Spinal cord (tissue), 10 donors: ENCODE measurements around the gene FGFR3. TPM values are rescaled to one million over a fixed set of nuclear protein-coding genes. Genes with fewer than 3 reads are reported as not detected.

Source experiments
- DNase-seq, 6 donors: peaks; one replicate each; pipeline versions ENCODE4 v3.0.0 to v3.0.0-alpha.2; 2013 to 2015; ENCODE audit warnings: low spot score in 6 of 6, low read depth in 4 of 6
- H3K27ac ChIP-seq: one replicate; pipeline ENCODE4 v1.5.1; 2013; ENCODE audit warnings: low read depth, low read length, control low read depth
- H3K27me3 ChIP-seq: one replicate; pipeline ENCODE4 v1.6.1; 2013; ENCODE audit warnings: low read length; ENCODE audit not compliant: control insufficient read depth, insufficient read depth
- H3K36me3 ChIP-seq: one replicate; pipeline ENCODE4 v1.6.1; 2013; ENCODE audit warnings: low read length; ENCODE audit not compliant: control insufficient read depth, insufficient read depth
- H3K4me1 ChIP-seq: one replicate; pipeline ENCODE4 v1.6.1; 2013; ENCODE audit warnings: low read length; ENCODE audit not compliant: control insufficient read depth, insufficient read depth
- H3K4me3 ChIP-seq: one replicate; pipeline ENCODE4 v1.5.1; 2013; ENCODE audit warnings: low read depth, low read length, control low read depth
- H3K9me3 ChIP-seq: one replicate; pipeline ENCODE4 v1.6.1; 2013; ENCODE audit warnings: low read length; ENCODE audit not compliant: control insufficient read depth, insufficient read depth
- WGBS: methylation state at CpG from one replicate; pipeline ENCODE4 v1.1.5; 2013; ENCODE audit warnings: missing lambda C conversion rate; ENCODE audit not compliant: insufficient coverage; 5-methylcytosine and 5-hydroxymethylcytosine counted together
- polyA plus RNA-seq, 2 donors: library from polyadenylated mRNA; unstranded; fragments of 120-200 nt; gene quantifications; one replicate each; pipeline ENCODE4 v1.2.1, GENCODE V29; 2013; ENCODE audit not compliant: insufficient read length in 2 of 2
- total RNA-seq, 2 donors: library from RNA; depleted of rRNA in 1 of 2; stranded (reverse); fragments of 120-200 nt in 1 of 2; fragments of >200 nt in 1 of 2; gene quantifications; one replicate each; pipeline versions ENCODE4 v1.2.3 to v1.2.4, GENCODE V29; 2013 to 2014
- donor health status: healthy.

The FGFR3 gene
- total and polyA plus RNA-seq, 4 donors: 36.2 to 216 (median 122) TPM

DNA sequence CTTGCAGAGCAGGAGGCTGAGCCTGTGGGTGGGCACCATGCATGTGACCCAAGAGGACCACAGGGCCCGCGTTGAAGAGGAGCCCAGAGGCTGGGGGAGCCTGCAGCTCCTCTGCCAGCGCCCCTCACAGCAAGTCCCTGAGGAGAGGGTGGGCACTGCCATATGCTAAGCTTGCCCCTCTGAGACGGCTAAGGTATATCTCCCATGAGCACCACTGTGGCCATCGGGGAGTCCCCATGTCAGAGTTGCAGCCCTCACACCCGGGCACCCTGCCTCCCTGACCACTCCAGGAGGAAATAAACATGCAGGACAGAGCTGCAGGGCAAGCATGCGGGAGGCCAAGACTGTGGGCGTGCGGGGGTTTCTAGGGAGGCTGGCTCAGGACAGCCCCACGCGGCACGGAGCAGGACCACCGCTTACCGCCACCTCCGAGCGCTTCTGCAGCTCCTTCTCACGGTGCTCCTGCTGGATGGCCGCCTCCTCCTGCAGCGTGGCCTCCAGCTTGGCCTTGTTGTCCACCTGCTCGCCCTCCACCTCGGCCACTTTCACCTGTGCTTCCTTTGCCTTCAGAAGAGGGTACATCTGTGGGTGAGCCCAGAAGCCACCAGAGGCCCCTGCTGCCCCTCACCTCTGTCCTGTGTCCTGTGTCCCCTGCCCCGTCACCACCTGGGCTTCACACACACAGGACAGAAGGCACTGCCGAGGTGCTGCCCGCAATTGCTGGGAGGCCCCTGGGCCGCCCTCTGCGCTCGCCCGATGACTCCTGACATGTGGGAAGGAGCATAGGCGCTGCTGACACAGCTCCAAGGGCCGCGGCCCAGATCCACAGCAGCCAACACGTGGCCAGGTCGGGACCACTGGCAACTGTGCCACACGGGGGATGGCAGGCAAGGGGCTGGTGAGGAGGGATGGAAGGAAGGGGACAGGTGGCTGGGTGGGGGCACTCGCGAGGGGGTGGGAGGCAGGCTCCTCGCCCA lies 29.8 kb downstream of the FGFR3 start:
- H3K4me1 ChIP-seq: no peaks in the 10 kb centered on the region
- H3K4me3 ChIP-seq: no peak overlapping the region
- H3K27me3 ChIP-seq: no peaks in the 10 kb centered on the region
- H3K9me3 ChIP-seq: no peaks in the 10 kb centered on the region
- no peak overlapping the region for H3K27ac ChIP-seq
- WGBS: 94% methylated on average over 32 of the region's 37 CpGs
- H3K36me3 ChIP-seq: peaks cover 82% of the 10 kb centered on the region
- DNase-seq: no peak

DNA sequence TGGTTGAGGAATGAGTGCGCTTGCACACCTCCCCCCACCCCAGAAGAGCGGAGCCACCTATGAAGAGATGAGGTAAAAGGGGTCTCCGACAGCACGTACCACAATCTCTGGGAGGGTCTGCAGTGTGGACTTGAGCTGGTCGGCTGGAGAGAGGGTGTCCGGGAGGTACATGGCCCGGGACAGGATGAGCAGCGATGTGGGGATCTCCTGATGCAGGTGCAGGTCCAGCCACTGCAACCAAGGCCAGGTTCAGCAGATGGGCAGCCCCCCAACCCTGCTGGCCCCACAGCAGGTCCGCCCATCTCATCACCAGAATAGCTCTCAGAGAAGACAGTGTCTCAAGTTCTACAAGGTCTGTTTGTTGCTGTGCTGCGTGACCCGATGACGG lies 30.4 kb downstream of the FGFR3 start:
- H3K9me3 ChIP-seq: no peaks in the 10 kb centered on the region
- DNase-seq: no peak
- no peaks in the 10 kb centered on the region for H3K27me3 ChIP-seq
- no peaks in the 10 kb centered on the region for H3K4me1 ChIP-seq
- WGBS: 94% methylated on average over 10 of the region's 12 CpGs
- no peak overlapping the region for H3K27ac ChIP-seq
- peaks cover 76% of the 10 kb centered on the region for H3K36me3 ChIP-seq
- no peak overlapping the region for H3K4me3 ChIP-seq

DNA sequence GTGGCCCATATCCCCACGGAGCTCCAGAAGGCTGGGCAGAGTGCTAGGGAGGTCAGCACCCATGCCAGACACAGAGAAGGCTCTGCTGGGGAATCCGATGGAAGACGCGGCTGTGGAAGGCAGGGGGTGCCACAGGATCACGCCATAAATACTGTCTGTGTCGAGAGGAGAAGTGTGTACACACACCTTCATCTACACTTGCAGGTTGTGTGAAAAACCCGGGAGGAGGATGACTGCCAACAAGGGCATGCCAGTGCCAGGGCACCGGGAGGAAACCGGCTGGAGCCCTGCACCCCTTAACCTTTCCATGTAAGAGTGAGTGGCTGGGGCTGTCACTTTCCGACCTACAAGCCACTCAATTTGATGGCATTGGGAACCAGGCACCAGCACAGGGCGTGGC lies 31.7 kb downstream of the FGFR3 start:
- no peaks in the 10 kb centered on the region for H3K9me3 ChIP-seq
- H3K36me3 ChIP-seq: peaks cover 71% of the 10 kb centered on the region
- WGBS: 87% methylated on average over 6 of the region's 11 CpGs

DNA sequence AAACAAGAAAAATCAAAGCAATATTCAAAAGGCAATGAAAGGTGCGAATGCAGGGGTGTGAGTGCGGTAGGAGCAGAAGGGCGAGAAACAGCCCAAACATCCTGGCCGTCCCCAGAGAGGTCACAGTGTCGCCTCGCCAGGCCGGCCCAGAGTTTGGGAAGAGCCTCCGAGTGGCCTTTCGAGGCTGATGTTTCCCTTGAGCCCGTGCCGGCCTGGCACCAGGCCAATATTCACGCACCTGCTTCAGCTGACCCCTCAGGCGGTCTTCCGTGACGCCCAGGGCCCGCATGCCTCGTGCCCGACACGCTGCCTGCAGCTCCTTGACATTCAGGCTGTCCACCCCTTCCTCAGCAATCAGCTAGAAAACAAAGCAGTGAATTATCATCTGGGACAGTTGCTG lies 32.2 kb downstream of the FGFR3 start:
- H3K27ac ChIP-seq: no peak overlapping the region
- WGBS: 74% methylated on average over 16 of the region's 19 CpGs
- no peaks in the 10 kb centered on the region for H3K4me1 ChIP-seq
- no peaks in the 10 kb centered on the region for H3K27me3 ChIP-seq
- peaks cover 67% of the 10 kb centered on the region for H3K36me3 ChIP-seq
- H3K9me3 ChIP-seq: no peaks in the 10 kb centered on the region
- H3K4me3 ChIP-seq: no peak overlapping the region
- DNase-seq: no peak

More for the DNA sequence above, 31.7 kb downstream of the FGFR3 start:
- no peak overlapping the region for H3K4me3 ChIP-seq
- H3K27ac ChIP-seq: no peak overlapping the region
- no peaks in the 10 kb centered on the region for H3K27me3 ChIP-seq
- no peak for DNase-seq
- H3K4me1 ChIP-seq: no peaks in the 10 kb centered on the region

DNA sequence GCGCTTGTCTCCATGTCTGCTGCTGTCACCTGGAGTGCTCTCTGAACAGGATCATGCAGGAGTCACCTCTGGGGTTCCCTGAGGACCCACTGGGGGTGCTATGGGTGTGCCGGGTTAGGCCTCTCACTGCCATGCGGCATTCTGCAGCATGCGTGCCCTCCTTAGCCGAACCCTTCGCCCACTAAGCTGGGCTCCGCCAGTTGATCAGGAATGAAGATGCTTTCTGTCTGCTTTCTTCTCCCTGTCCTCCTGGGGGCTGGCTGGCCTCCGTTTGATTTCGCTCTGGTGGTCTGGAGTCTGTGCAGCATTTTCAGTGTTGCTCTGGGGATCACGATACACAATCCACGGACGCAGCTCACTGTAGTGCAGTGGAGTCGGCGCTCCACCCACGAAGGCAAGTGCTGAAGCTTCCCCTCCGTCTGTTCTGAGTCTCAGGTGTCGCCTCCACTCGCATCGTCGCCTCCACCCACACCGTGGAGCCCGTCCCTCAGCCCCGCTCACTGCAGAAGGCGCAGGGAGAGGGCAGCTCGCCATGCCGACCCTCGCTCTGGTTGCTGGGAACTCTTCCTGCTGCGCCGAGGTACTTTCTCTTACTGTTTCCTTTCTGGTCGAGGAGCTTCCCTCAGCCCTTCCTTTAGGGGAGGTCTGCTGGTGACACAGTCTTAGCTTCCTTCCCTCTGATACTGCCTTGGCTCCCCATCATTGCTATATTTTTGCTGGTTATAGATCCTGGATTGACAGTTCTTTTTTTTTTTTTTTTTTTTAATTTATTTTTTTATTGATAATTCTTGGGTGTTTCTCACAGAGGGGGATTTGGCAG lies 33.6 kb downstream of the FGFR3 start:
- Histone ChIP-seq H3K27ac (no peak overlapping the region), H3K4me1 (no peaks in the 10 kb centered on the region), H3K9me3 (no peaks in the 10 kb centered on the region), H3K36me3 (peaks cover 71% of the 10 kb centered on the region), H3K27me3 (no peaks in the 10 kb centered on the region), H3K4me3 (no peak overlapping the region)
- WGBS: 93% methylated on average over 29 of the region's 30 CpGs
- no peak for DNase-seq

DNA sequence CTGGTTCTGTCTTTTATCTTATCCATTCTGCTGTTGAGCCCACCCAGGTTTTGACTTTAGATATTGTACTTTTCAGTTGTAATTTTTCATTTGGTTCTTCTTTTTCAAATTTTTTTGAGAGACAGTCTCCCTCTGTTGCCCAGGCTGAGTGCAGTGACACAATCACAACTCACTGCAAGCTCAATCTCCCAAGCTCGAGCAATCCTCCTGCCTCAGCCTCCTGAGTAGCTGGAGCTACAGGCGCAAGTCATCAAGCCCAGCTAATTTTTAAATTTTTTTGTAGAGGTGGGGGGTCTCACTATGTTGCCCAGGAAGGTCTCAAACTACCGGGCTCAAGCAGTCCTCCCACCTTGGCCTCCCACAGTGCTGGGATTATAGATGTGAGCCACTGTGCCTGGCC lies 37.1 kb downstream of the FGFR3 start:
- no peaks in the 10 kb centered on the region for H3K9me3 ChIP-seq
- no peaks in the 10 kb centered on the region for H3K27me3 ChIP-seq
- no peaks in the 10 kb centered on the region for H3K4me1 ChIP-seq
- peaks cover 71% of the 10 kb centered on the region for H3K36me3 ChIP-seq
- no peak overlapping the region for H3K4me3 ChIP-seq
- DNase-seq: no peak
- no CpG with 5 or more reads among the region's 3 CpGs for WGBS
- H3K27ac ChIP-seq: no peak overlapping the region

DNA sequence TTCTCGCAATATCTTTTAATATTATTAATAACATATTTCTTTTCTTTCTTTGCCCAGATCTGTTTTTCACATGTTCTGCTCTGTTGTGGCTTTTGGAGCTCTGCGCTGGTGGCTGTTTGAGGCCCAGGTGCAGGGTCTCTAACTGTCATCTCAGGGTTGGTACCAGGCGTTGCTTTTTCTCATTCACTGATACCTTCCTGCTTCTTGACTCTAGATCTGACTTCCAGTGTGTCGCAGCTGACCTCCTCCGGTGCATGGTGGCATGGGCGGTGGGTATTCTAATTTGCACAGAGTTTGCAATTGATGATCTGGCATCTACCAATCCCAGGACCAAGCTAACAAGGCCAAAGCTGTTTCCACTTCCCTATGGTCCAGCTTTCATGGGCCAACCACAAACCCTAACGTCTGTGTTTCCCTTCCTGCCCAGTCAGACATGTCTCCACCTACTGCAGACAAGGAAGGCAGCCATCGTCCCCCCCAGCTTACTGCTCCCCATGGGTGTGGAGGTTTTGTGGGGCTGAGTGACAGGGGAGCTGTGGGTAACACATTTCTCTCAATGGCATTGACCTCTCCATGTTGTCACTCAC lies 37.6 kb downstream of the FGFR3 start:
- DNase-seq: no peak
- no peak overlapping the region for H3K4me3 ChIP-seq
- H3K36me3 ChIP-seq: peaks cover 71% of the 10 kb centered on the region
- no peaks in the 10 kb centered on the region for H3K9me3 ChIP-seq
- 100% methylated on average over 3 of the region's 8 CpGs for WGBS
- H3K27me3 ChIP-seq: no peaks in the 10 kb centered on the region
- no peak overlapping the region for H3K27ac ChIP-seq
- no peaks in the 10 kb centered on the region for H3K4me1 ChIP-seq

DNA sequence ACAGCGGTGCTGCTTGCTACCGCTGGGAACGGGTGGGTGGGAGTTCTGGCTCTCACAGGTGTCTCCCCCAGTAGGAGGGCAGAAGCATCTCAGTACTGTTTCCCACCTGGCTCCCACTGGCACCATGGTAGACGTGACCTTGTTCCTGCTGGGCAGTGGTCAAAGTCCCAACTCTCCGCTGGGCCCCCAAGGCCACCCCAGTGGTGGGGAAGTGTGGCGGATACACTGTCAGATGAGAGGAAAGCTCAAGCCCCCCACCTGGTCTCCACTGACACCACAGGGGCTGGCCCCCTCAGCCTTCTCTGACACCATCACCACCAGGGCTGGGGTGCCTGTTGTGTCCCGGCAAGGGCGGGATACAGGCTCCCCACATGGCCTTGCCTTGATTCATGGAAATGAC lies 38.2 kb downstream of the FGFR3 start:
- H3K4me3 ChIP-seq: no peak overlapping the region
- H3K27me3 ChIP-seq: no peaks in the 10 kb centered on the region
- WGBS: 96% methylated on average over 7 of the region's 8 CpGs
- H3K4me1 ChIP-seq: no peaks in the 10 kb centered on the region
- peaks cover 71% of the 10 kb centered on the region for H3K36me3 ChIP-seq
- no peaks in the 10 kb centered on the region for H3K9me3 ChIP-seq
- H3K27ac ChIP-seq: no peak overlapping the region
- no peak for DNase-seq

DNA sequence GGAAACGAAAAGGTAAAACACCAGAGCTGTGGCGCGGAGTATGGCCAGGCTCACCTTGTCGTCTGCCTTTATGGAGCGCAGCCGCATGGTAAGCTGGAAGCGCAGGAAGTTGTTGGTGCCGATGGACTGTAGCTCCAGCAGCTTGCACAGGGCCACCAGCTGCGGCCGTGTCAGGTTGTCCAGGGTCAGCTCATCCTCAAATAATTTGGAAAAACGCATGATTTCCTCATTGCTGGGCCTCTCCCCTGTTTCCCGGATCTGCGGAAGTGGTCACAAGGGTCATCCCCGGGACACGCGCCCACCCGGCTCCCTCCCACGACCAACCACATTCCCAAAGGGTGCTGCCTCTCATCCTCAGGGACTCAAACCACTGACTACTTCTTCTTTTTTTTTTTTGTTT lies 39.6 kb downstream of the FGFR3 start:
- Histone ChIP-seq H3K4me3 (no peak overlapping the region), H3K27ac (no peak overlapping the region), H3K9me3 (no peaks in the 10 kb centered on the region), H3K4me1 (no peaks in the 10 kb centered on the region), H3K36me3 (peaks cover 74% of the 10 kb centered on the region), H3K27me3 (no peaks in the 10 kb centered on the region)
- WGBS: 94% methylated on average over 18 of the region's 18 CpGs
- DNase-seq: no peak
